SK-N-SH treated with all-trans-retinoic acid at 6 μM for 48 hours (cell line): Measurements from ENCODE around the gene VWF.

Experiments
- ATAC-seq: fragments of 200-7000 bp; cut with Tn5 transposase; 3 replicates; pipeline ENCODE4 v1.9.1; 2020; ENCODE audit warnings: mild to moderate bottlenecking, moderate library complexity
- ARNTL ChIP-seq: fragments of 450-650 bp; formaldehyde crosslinking; IDR thresholded peaks from 2 replicates; pipeline ENCODE4 v1.5.0; 2020; ENCODE audit warnings: low read depth, mild to moderate bottlenecking, moderate library complexity, borderline replicate concordance
- BACH2 ChIP-seq: fragments of 250-450 bp; sonication (Bioruptor Pico); IDR thresholded peaks from 2 replicates; pipeline ENCODE4 v1.9.0; 2021; ENCODE audit warnings: mild to moderate bottlenecking, borderline replicate concordance
- CSDC2 ChIP-seq: fragments of 250-450 bp; sonication (Bioruptor Pico); IDR thresholded peaks from 2 replicates; pipeline ENCODE4 v1.5.0; 2020; ENCODE audit warnings: mild to moderate bottlenecking, moderate library complexity
- GLIS3 ChIP-seq: fragments of 250-450 bp; sonication (Bioruptor Pico); IDR thresholded peaks from 2 replicates; pipeline ENCODE4 v1.5.0; 2020; ENCODE audit warnings: mild to moderate bottlenecking, moderate library complexity
- ISL1 ChIP-seq: fragments of 250-450 bp; sonication (Bioruptor Pico); IDR thresholded peaks from 2 replicates; pipeline ENCODE4 v2.1.2; 2022; ENCODE audit warnings: mild to moderate bottlenecking, moderate library complexity
- OSR1 ChIP-seq: fragments of 250-450 bp; sonication (Bioruptor Pico); IDR thresholded peaks from 2 replicates; pipeline ENCODE4 v1.8.0; 2022; ENCODE audit warnings: moderate library complexity, mild to moderate bottlenecking, inconsistent platforms
- PPARA ChIP-seq: fragments of 250-450 bp; sonication (Bioruptor Pico); IDR thresholded peaks from 2 replicates; pipeline ENCODE4 v1.5.0; 2020; ENCODE audit warnings: mild to moderate bottlenecking, borderline replicate concordance
- RARB ChIP-seq: fragments of 250-450 bp; sonication (Bioruptor Pico); IDR thresholded peaks from 2 replicates; pipeline ENCODE4 v1.8.0; 2021; ENCODE audit warnings: mild to moderate bottlenecking, moderate library complexity
- SNAI2 ChIP-seq: fragments of 250-450 bp; sonication (Bioruptor Pico); IDR thresholded peaks from 2 replicates; pipeline ENCODE4 v1.5.0; 2020; ENCODE audit warnings: mild to moderate bottlenecking, moderate library complexity
- TCF4 ChIP-seq: fragments of 250-450 bp; sonication (Bioruptor Pico); IDR thresholded peaks from 2 replicates; pipeline ENCODE4 v1.8.0; 2021; ENCODE audit warnings: mild to moderate bottlenecking, moderate library complexity, borderline replicate concordance
- TOX ChIP-seq: fragments of 250-450 bp; sonication (Bioruptor Pico); IDR thresholded peaks from 2 replicates; pipeline ENCODE4 v1.8.0; 2021; ENCODE audit warnings: mild to moderate bottlenecking, moderate library complexity, borderline replicate concordance
- ZC3H10 ChIP-seq: fragments of 250-450 bp; sonication (Bioruptor Pico); IDR thresholded peaks from 2 replicates; pipeline ENCODE4 v1.5.1; 2021; ENCODE audit warnings: mild to moderate bottlenecking, moderate library complexity
- ZFP3 ChIP-seq: fragments of 250-450 bp; sonication (Bioruptor Pico); IDR thresholded peaks from 2 replicates; pipeline ENCODE4 v1.5.0; 2020; ENCODE audit warnings: mild to moderate bottlenecking, moderate library complexity
- ZFP30 ChIP-seq: fragments of 450-650 bp; formaldehyde crosslinking; IDR thresholded peaks from 2 replicates; pipeline ENCODE4 v1.5.0; 2022; ENCODE audit warnings: mild to moderate bottlenecking, moderate library complexity
- ZNF565 ChIP-seq: fragments of 450-650 bp; formaldehyde crosslinking; conservative IDR thresholded peaks from 2 replicates; pipeline ENCODE4 v1.5.0; 2020; ENCODE audit warnings: low read depth, mild to moderate bottlenecking, moderate library complexity
- ZNF8 ChIP-seq: fragments of 450-650 bp; formaldehyde crosslinking; IDR thresholded peaks from 2 replicates; pipeline ENCODE4 v1.5.0; 2020; ENCODE audit warnings: mild to moderate bottlenecking, moderate library complexity
- TF ChIP-seq, protein P1 (sequence below): fragments of 250-450 bp; sonication (Bioruptor Pico); IDR thresholded peaks from 2 replicates; pipeline ENCODE4 v1.5.0; 2020; ENCODE audit warnings: mild to moderate bottlenecking, moderate library complexity
- TF ChIP-seq, protein P2 (sequence below): fragments of 250-450 bp; sonication (Bioruptor Pico); IDR thresholded peaks from 2 replicates; pipeline ENCODE4 v1.5.1; 2021; ENCODE audit warnings: mild to moderate bottlenecking, moderate library complexity
- TF ChIP-seq, protein P3 (sequence below): fragments of 250-450 bp; sonication (Bioruptor Pico); IDR thresholded peaks from 2 replicates; pipeline ENCODE4 v1.8.0; 2021; ENCODE audit warnings: low read depth, mild to moderate bottlenecking, moderate library complexity, borderline replicate concordance
- TF ChIP-seq, protein P4 (sequence below): fragments of 250-450 bp; sonication (Bioruptor Pico); IDR thresholded peaks from 2 replicates; pipeline ENCODE4 v1.8.0; 2020; ENCODE audit warnings: mild to moderate bottlenecking, moderate library complexity, borderline replicate concordance
- TF ChIP-seq, protein P5 (sequence below): fragments of 250-450 bp; sonication (Bioruptor Pico); IDR thresholded peaks from 2 replicates; pipeline ENCODE4 v1.5.1; 2020; ENCODE audit warnings: low read depth, mild to moderate bottlenecking, moderate library complexity

VWF gene

DNA sequence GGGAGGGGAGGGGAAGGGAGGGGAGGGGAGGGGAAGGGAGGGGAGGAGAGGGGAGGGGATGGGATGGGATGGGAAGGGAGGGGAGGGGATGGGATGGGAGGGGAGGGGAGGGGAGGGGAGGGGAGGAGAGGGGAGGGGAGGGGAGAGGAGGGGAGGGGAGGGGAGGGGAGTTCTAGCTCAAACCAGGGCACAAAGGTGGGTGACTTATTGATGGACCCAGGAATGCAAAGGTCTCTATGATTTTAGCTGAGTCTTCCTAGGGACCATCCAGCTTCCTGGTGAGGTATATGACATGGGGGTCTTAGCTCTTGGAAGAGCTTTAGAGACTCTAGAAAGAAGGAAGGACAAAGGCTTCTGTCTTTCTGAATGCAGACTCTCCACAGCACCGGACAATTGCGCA lies 221.7 kb downstream of the VWF start:
- ATAC-seq, result no peak
- TF ChIP-seq GLIS3, result no peak

DNA sequence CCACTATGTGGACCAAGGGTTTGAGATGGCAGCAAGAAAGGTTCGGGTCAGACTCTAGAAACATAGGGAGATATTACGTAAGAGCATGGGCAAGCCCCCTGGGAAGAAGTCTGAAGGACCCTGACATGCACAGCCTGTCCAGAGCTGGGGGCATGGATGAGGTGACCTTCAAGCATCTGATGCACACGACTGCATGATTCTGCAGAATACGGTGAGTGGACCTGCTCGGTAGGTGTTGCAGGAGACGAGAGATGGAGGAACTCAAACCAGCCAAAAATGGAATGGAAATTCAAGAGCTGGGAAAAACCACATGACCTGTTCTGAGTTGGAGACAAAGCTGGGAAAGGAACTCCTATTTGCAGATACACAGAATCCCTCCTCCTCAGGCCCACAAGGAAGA lies 223.1 kb downstream of the VWF start:
- no peak for TF ChIP-seq TCF4 (CRISPR knock-in tag)
- TF ChIP-seq, protein P1, sequence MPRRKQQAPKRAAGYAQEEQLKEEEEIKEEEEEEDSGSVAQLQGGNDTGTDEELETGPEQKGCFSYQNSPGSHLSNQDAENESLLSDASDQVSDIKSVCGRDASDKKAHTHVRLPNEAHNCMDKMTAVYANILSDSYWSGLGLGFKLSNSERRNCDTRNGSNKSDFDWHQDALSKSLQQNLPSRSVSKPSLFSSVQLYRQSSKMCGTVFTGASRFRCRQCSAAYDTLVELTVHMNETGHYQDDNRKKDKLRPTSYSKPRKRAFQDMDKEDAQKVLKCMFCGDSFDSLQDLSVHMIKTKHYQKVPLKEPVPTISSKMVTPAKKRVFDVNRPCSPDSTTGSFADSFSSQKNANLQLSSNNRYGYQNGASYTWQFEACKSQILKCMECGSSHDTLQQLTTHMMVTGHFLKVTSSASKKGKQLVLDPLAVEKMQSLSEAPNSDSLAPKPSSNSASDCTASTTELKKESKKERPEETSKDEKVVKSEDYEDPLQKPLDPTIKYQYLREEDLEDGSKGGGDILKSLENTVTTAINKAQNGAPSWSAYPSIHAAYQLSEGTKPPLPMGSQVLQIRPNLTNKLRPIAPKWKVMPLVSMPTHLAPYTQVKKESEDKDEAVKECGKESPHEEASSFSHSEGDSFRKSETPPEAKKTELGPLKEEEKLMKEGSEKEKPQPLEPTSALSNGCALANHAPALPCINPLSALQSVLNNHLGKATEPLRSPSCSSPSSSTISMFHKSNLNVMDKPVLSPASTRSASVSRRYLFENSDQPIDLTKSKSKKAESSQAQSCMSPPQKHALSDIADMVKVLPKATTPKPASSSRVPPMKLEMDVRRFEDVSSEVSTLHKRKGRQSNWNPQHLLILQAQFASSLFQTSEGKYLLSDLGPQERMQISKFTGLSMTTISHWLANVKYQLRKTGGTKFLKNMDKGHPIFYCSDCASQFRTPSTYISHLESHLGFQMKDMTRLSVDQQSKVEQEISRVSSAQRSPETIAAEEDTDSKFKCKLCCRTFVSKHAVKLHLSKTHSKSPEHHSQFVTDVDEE (CRISPR knock-in tag), result no peak
- TF ChIP-seq ZNF565, result no peak
- no peak for TF ChIP-seq BACH2 (CRISPR knock-in tag)
- TF ChIP-seq ARNTL (CRISPR knock-in tag), result no peak
- no peak for TF ChIP-seq CSDC2 (CRISPR knock-in tag)
- no peak for TF ChIP-seq ZFP30 (CRISPR knock-in tag)
- TF ChIP-seq ZFP3 (CRISPR knock-in tag), result no peak
- no peak for TF ChIP-seq SNAI2
- no peak for TF ChIP-seq TOX (CRISPR knock-in tag)
- TF ChIP-seq OSR1 (CRISPR knock-in tag), result no peak
- TF ChIP-seq, protein P2, sequence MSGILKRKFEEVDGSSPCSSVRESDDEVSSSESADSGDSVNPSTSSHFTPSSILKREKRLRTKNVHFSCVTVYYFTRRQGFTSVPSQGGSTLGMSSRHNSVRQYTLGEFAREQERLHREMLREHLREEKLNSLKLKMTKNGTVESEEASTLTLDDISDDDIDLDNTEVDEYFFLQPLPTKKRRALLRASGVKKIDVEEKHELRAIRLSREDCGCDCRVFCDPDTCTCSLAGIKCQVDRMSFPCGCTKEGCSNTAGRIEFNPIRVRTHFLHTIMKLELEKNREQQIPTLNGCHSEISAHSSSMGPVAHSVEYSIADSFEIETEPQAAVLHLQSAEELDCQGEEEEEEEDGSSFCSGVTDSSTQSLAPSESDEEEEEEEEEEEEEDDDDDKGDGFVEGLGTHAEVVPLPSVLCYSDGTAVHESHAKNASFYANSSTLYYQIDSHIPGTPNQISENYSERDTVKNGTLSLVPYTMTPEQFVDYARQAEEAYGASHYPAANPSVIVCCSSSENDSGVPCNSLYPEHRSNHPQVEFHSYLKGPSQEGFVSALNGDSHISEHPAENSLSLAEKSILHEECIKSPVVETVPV (CRISPR knock-in tag), result no peak
- TF ChIP-seq, protein P3, sequence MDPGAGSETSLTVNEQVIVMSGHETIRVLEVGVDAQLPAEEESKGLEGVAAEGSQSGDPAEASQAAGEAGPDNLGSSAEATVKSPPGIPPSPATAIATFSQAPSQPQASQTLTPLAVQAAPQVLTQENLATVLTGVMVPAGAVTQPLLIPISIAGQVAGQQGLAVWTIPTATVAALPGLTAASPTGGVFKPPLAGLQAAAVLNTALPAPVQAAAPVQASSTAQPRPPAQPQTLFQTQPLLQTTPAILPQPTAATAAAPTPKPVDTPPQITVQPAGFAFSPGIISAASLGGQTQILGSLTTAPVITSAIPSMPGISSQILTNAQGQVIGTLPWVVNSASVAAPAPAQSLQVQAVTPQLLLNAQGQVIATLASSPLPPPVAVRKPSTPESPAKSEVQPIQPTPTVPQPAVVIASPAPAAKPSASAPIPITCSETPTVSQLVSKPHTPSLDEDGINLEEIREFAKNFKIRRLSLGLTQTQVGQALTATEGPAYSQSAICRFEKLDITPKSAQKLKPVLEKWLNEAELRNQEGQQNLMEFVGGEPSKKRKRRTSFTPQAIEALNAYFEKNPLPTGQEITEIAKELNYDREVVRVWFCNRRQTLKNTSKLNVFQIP (CRISPR knock-in tag), result no peak
- TF ChIP-seq ZNF8 (CRISPR knock-in tag), result no peak
- no peak for TF ChIP-seq ZC3H10
- TF ChIP-seq, protein P4, sequence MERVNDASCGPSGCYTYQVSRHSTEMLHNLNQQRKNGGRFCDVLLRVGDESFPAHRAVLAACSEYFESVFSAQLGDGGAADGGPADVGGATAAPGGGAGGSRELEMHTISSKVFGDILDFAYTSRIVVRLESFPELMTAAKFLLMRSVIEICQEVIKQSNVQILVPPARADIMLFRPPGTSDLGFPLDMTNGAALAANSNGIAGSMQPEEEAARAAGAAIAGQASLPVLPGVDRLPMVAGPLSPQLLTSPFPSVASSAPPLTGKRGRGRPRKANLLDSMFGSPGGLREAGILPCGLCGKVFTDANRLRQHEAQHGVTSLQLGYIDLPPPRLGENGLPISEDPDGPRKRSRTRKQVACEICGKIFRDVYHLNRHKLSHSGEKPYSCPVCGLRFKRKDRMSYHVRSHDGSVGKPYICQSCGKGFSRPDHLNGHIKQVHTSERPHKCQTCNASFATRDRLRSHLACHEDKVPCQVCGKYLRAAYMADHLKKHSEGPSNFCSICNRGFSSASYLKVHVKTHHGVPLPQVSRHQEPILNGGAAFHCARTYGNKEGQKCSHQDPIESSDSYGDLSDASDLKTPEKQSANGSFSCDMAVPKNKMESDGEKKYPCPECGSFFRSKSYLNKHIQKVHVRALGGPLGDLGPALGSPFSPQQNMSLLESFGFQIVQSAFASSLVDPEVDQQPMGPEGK (CRISPR knock-in tag), result no peak
- TF ChIP-seq RARB, result no peak

DNA sequence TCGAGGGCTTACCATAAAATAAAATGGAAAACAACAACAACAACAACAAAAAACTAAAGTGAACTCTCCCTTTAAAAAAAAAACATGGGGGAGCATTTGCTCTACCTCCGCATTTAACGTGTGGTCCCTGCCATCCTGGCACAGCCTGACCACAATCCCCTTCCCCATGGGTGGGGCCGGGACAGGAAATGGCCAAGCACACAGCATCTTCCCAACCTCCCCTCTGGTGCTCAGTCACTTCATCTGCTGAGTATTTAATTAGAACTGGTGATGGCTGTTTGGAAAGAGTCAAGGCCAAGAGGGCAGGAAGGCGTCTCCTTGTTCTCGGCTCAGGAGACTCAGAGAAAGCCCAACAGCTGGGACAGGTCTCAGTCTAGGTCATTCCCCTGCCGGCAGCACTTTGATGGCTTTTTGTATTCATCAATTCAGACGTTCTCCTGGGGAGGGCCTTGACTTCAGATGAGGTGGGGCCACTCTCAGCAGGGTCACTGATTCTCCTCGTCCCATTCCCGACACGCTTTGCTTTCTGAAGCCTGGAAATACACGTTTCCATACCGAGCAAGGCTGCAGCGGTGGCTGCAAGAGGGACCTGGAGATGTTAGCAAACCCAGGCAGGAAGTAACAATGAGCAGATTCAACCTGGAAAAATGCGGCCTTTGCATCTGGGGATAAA lies 223.8 kb downstream of the VWF start:
- no peak for TF ChIP-seq BACH2 (CRISPR knock-in tag)
- no peak for TF ChIP-seq RARB
- no peak for TF ChIP-seq TOX (CRISPR knock-in tag)
- no peak for TF ChIP-seq PPARA (CRISPR knock-in tag)
- TF ChIP-seq, protein P2 (CRISPR knock-in tag), result no peak
- TF ChIP-seq TCF4 (CRISPR knock-in tag), result no peak
- no peak for TF ChIP-seq CSDC2 (CRISPR knock-in tag)
- no peak for TF ChIP-seq ISL1 (CRISPR knock-in tag)
- TF ChIP-seq, protein P5, sequence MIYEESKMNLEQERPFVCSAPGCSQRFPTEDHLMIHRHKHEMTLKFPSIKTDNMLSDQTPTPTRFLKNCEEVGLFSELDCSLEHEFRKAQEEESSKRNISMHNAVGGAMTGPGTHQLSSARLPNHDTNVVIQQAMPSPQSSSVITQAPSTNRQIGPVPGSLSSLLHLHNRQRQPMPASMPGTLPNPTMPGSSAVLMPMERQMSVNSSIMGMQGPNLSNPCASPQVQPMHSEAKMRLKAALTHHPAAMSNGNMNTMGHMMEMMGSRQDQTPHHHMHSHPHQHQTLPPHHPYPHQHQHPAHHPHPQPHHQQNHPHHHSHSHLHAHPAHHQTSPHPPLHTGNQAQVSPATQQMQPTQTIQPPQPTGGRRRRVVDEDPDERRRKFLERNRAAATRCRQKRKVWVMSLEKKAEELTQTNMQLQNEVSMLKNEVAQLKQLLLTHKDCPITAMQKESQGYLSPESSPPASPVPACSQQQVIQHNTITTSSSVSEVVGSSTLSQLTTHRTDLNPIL (CRISPR knock-in tag), result no peak
- ATAC-seq, result no peak

More for the DNA sequence above, 223.1 kb downstream of the VWF start:
- ATAC-seq, result no peak
